Measurements from ENCODE around the gene RPS27L.

The RPS27L gene

GRCh38 chr15:63192619-63193206 lies 35.4 kb upstream of the RPS27L start:
- no peaks in the 10 kb centered on the region for H3K27me3 Mint-ChIP-seq
- H3K4me1 Mint-ChIP-seq (ENCODE audit: low read depth in 2 of 2), result peaks cover 64 to 77% of the 10 kb centered on the region in 2 donors
- peaks cover 44% of the 10 kb centered on the region for H3K36me3 Mint-ChIP-seq (ENCODE audit: insufficient read depth)
- no peak for ATAC-seq (replicated peaks)
- H3K9me3 Mint-ChIP-seq, result no peaks in the 10 kb centered on the region
- H3K27ac Mint-ChIP-seq, result peak overlapping the region; percentile 89 to 97
- no peak for DNase-seq
- H3K4me3 Mint-ChIP-seq, result peak overlapping the region; percentile 90 to 98

- peak overlapping the region; percentile 90 to 98 for H3K4me3 Mint-ChIP-seq
- H3K4me1 Mint-ChIP-seq (ENCODE audit: low read depth in 2 of 2), result peaks cover 60 to 71% of the 10 kb centered on the region in 2 donors
- H3K27ac Mint-ChIP-seq, result peak overlapping the region; percentile 89 to 97
- no peaks in the 10 kb centered on the region for H3K9me3 Mint-ChIP-seq
- H3K27me3 Mint-ChIP-seq, result no peaks in the 10 kb centered on the region
- peak; percentile 77 for ATAC-seq (replicated peaks)
- peak; percentile 61 to 63 (median 62) for DNase-seq
- peaks cover 39% of the 10 kb centered on the region for H3K36me3 Mint-ChIP-seq (ENCODE audit: insufficient read depth)
Observed at GRCh38 chr15:63191895-63192618, 34.8 kb upstream of the RPS27L start.

GRCh38 chr15:63190769-63191649 lies 33.7 kb upstream of the RPS27L start:
- H3K27me3 Mint-ChIP-seq, result no peaks in the 10 kb centered on the region
- peak overlapping the region; percentile 89 to 97 for H3K27ac Mint-ChIP-seq
- DNase-seq (no peak), ATAC-seq (replicated peaks) (no peak)
- peak overlapping the region; percentile 90 to 98 for H3K4me3 Mint-ChIP-seq
- peaks cover 36% of the 10 kb centered on the region for H3K36me3 Mint-ChIP-seq (ENCODE audit: insufficient read depth)
- peaks cover 53 to 61% of the 10 kb centered on the region in 2 donors for H3K4me1 Mint-ChIP-seq (ENCODE audit: low read depth in 2 of 2)
- no peaks in the 10 kb centered on the region for H3K9me3 Mint-ChIP-seq

- H3K27ac Mint-ChIP-seq, result peak overlapping the region; percentile 89 to 97
- ATAC-seq (replicated peaks) (no peak), DNase-seq (no peak)
- H3K4me3 Mint-ChIP-seq, result peak overlapping the region; percentile 90 to 98
- H3K27me3 Mint-ChIP-seq, result no peaks in the 10 kb centered on the region
- H3K4me1 Mint-ChIP-seq (ENCODE audit: low read depth in 2 of 2), result peaks cover 44 to 54% of the 10 kb centered on the region in 2 donors
- H3K36me3 Mint-ChIP-seq (ENCODE audit: insufficient read depth), result peaks cover 30% of the 10 kb centered on the region
- H3K9me3 Mint-ChIP-seq, result no peaks in the 10 kb centered on the region
Observed at GRCh38 chr15:63189941-63190768, 32.9 kb upstream of the RPS27L start.

- peaks cover 30% of the 10 kb centered on the region for H3K36me3 Mint-ChIP-seq (ENCODE audit: insufficient read depth)
- H3K4me1 Mint-ChIP-seq (ENCODE audit: low read depth in 2 of 2), result peaks cover 40 to 46% of the 10 kb centered on the region in 2 donors
- DNase-seq, result peak; percentile 93 to 94 (median 94)
- peak within 1 kb of the TSS; percentile 90 to 98 for H3K4me3 Mint-ChIP-seq
- peak; percentile 71 for ATAC-seq (replicated peaks)
- H3K9me3 Mint-ChIP-seq, result no peaks in the 10 kb centered on the region
- peak within 1 kb of the TSS; percentile 89 to 97 for H3K27ac Mint-ChIP-seq
- H3K27me3 Mint-ChIP-seq, result no peaks in the 10 kb centered on the region
Observed at GRCh38 chr15:63188926-63189871, 31.9 kb upstream of the RPS27L start, which contains the start of gene RAB8B. Gene RAB8B (plus strand): TSS chr15:63189606. CDS start chr15:63189625, 19 bp downstream.

GRCh38 chr15:63188247-63188925 lies 31.1 kb upstream of the RPS27L start:
- no peak for ATAC-seq (replicated peaks)
- Mint-ChIP-seq H3K9me3 (no peaks in the 10 kb centered on the region), H3K27ac (peak overlapping the region; percentile 89 to 97), H3K36me3 (ENCODE audit: insufficient read depth) (peaks cover 30% of the 10 kb centered on the region), H3K4me1 (ENCODE audit: low read depth in 2 of 2) (peaks cover 34 to 40% of the 10 kb centered on the region in 2 donors), H3K27me3 (no peaks in the 10 kb centered on the region), H3K4me3 (peak overlapping the region; percentile 90 to 98)
- no peak for DNase-seq

GRCh38 chr15:63187589-63188226 lies 30.4 kb upstream of the RPS27L start:
- Mint-ChIP-seq H3K36me3 (ENCODE audit: insufficient read depth) (peaks cover 26% of the 10 kb centered on the region), H3K4me1 (ENCODE audit: low read depth in 2 of 2) (peaks cover 32 to 39% of the 10 kb centered on the region in 2 donors), H3K27ac (peak overlapping the region in 1 of 2 donors; percentile 89), H3K9me3 (no peaks in the 10 kb centered on the region), H3K27me3 (no peaks in the 10 kb centered on the region), H3K4me3 (peak overlapping the region in 1 of 2 donors; percentile 98)
- ATAC-seq (replicated peaks), result no peak
- DNase-seq, result no peak

GRCh38 chr15:63186065-63186464 lies 28.8 kb upstream of the RPS27L start:
- Mint-ChIP-seq H3K27ac (no peak overlapping the region), H3K36me3 (ENCODE audit: insufficient read depth) (peaks cover 18% of the 10 kb centered on the region), H3K4me3 (no peak overlapping the region), H3K9me3 (no peaks in the 10 kb centered on the region), H3K27me3 (no peaks in the 10 kb centered on the region), H3K4me1 (ENCODE audit: low read depth in 2 of 2) (peaks cover 19 to 25% of the 10 kb centered on the region in 2 donors)
- ATAC-seq (replicated peaks) (no peak), DNase-seq (no peak)

- H3K27me3 Mint-ChIP-seq, result no peaks in the 10 kb centered on the region
- ATAC-seq (replicated peaks) (no peak), DNase-seq (no peak)
- no peak overlapping the region for H3K4me3 Mint-ChIP-seq
- no peaks in the 10 kb centered on the region for H3K9me3 Mint-ChIP-seq
- peaks cover 12 to 16% of the 10 kb centered on the region in 2 donors for H3K4me1 Mint-ChIP-seq (ENCODE audit: low read depth in 2 of 2)
- H3K36me3 Mint-ChIP-seq (ENCODE audit: insufficient read depth), result peaks cover 11% of the 10 kb centered on the region
- H3K27ac Mint-ChIP-seq, result no peak overlapping the region
Observed at GRCh38 chr15:63185206-63185605, 27.9 kb upstream of the RPS27L start.

GRCh38 chr15:63181648-63182047 lies 24.4 kb upstream of the RPS27L start:
- H3K4me3 Mint-ChIP-seq, result no peak overlapping the region
- ATAC-seq (replicated peaks) (no peak), DNase-seq (no peak)
- H3K27ac Mint-ChIP-seq, result peak overlapping the region in 1 of 2 donors; percentile 41
- no peaks in the 10 kb centered on the region for H3K27me3 Mint-ChIP-seq
- no peaks in the 10 kb centered on the region for H3K9me3 Mint-ChIP-seq
- H3K4me1 Mint-ChIP-seq (ENCODE audit: low read depth in 2 of 2), result no peaks in the 10 kb centered on the region
- no peaks in the 10 kb centered on the region for H3K36me3 Mint-ChIP-seq (ENCODE audit: insufficient read depth)

- H3K36me3 Mint-ChIP-seq (ENCODE audit: insufficient read depth), result no peaks in the 10 kb centered on the region
- H3K9me3 Mint-ChIP-seq, result no peaks in the 10 kb centered on the region
- H3K4me3 Mint-ChIP-seq, result no peak overlapping the region
- no peak overlapping the region for H3K27ac Mint-ChIP-seq
- H3K27me3 Mint-ChIP-seq, result no peaks in the 10 kb centered on the region
- no peaks in the 10 kb centered on the region for H3K4me1 Mint-ChIP-seq (ENCODE audit: low read depth in 2 of 2)
- ATAC-seq (replicated peaks), result no peak
- no peak for DNase-seq
Observed at GRCh38 chr15:63180746-63181145, 23.5 kb upstream of the RPS27L start.
